ENCODE measurements around the gene TMED7.

The TMED7 gene

DNA sequence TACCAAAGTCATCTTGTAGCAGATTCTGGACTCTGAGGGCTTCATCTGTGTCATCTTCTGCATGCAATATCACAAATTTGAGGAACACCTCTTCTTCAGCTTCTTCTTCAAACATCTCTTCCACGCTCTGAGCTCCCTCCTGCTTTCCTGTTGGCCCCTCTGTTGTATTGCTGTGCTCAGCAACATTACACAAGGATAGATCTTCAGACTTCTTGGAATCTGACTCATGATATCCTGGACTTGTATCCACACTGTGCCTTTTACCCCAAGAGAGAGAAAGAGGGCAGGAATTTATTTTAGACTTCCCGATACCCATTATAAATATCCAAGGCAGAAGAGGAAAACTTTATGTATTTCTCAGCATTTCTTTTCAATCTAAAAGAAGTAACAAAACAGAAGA is 44.9 kb downstream of the TMED7 start:
- DNase-seq (ENCODE audit: low read depth), result no peak

DNA sequence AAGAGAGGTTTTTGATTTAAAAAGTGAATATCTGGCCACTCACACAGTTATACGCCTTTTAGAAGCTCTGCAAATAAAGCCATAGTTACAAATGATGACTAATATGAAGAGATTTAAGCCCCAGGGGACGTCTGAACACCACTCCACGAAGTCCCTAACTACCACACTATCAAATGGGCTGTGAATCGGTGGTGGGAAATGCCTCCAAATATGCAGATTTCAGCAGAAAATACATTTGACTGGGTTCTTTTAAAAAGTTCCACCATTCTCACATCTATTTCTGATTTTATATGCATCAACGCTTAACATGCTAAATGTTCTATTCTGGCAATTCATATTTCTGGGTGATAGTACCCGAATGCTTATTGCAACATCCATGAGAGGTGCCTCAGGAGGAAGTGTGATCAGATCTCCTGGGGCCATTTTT is 46.1 kb downstream of the TMED7 start:
- no peak for DNase-seq (ENCODE audit: low read depth)

DNA sequence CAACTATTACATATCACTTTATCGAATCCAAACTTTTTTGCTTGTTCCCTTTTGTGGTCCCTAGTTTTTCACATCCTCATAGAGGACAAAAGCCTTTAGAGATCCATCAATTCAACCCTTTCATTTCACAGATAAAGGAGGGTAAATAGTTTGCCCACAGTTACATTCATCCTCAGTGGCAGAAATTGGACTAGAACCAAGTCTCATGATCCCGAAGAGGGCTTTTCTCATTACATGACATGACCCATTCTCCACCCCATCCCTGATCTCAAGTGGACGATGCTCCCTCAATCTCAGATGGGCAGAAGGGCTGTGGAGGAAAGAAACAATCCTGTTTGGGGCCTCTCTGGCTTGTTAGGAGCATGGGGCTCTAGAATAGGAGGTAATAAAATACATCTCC is 46.6 kb downstream of the TMED7 start:
- no peak for DNase-seq (ENCODE audit: low read depth)

DNA sequence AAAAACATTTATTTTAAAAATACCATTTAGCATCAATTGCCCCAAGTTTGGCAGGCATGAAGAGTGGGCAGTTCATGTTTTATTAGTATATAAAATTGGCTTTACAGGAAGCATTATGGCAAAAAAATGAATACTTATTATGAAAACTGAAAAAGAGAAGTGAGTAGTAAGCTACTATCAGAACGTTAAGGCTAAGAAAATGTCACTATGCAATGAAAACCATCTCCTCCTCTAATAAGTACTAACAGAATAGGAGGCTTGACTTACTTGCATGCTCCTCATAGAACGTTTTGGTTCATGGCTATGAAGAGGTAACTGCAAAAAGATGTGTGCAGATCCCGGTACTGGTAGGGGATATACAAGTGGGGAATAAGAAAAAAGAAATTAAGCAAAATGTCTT is 47.2 kb downstream of the TMED7 start:
- no peak for DNase-seq (ENCODE audit: low read depth)

DNA sequence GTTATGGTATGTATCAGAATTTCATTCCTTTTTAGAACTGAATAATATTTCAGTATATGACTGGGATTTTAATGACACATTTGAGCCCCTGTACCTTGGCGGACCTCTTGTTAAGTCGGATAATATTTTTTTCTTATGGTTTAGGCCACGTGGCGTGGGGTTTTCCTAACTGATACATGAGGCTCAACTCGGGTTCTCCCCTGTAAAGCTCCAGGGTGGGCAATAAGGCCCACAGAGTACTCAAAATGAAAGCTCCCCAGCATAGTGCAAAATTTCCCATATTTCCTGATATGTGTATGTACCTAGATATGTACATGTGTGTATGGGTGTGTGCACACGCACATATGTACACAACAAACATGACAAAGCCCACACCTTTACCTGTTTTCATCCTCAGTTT is 48.1 kb downstream of the TMED7 start:
- DNase-seq (ENCODE audit: low read depth), result no peak

DNA sequence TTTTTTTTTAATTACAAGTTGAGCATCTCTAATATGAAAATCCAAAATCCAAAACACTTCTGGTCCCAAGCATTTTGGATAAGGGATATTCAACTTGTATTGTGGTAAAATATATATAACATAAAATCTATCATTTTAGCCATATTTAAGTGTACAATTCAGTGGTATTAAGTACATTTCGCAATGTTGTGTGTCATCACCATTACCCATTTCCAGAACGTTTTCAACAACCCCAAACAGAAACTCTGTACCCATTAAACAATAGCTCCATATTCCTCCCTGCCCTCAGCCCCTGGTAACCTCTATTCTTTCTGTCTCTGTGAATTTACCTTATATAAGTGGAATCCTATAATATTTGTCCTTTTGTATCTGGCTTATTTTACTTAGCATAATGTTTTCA is 48.5 kb downstream of the TMED7 start:
- no peak for DNase-seq (ENCODE audit: low read depth)

DNA sequence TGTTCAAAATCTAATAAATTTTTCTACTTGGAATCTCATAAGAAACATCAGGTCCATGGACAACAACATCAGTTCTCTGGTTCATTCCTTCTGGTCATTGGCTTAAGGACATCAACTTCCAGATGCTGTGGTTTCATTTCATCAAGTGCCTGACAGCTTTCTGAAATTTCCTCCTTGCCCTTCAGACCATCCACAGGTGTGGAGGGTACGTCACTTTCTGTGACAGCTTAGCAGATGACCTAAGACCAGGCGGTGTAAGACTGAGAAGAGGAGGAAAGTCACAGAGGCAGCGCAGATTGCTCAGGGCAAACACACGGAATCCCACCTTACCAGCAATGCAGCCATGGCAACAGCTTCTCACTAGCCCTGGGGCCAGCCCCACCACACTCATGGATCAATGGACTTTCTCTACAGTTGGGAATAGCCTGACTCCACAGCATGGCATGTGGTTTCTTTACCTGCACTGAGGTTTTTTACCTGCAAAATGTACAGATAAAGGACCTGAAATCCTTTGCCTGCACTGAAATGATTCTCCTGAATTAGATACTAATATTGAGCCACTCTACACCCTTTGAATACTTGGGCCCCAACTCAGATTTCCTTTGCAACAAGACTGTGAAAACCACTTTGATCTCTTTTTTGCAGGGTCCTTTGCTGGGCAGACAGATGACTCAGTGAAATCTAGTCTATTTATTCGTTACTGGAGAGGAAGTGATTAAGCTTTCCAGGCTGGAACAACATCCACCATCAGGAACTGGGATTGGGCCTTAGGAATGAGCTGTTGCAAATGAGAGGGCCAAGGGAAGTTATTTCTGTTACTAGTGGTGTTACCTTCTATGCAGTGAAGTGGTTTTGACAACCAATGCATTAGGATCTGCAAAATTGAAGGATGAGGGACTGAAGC is 50.4 kb downstream of the TMED7 start:
- no peak for DNase-seq (ENCODE audit: low read depth)

DNA sequence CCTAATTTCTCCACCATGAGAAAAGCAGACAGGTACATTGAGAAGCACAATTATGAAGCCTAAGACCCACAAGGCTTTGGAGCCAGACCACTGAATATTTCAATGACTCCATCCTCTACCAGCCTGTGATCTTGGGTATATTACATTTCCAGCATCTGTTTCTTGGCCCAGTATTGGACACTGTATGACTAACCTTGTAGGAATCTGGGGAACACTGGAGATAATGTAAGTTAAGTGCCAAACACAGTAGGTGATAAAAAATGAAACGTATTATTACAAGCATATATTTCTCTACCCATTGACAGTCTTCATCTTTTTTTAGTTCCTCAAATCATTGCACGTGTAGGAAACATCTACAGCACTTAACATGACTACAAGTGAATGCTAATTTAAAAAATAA is 52.7 kb downstream of the TMED7 start:
- DNase-seq (ENCODE audit: low read depth), result no peak

DNA sequence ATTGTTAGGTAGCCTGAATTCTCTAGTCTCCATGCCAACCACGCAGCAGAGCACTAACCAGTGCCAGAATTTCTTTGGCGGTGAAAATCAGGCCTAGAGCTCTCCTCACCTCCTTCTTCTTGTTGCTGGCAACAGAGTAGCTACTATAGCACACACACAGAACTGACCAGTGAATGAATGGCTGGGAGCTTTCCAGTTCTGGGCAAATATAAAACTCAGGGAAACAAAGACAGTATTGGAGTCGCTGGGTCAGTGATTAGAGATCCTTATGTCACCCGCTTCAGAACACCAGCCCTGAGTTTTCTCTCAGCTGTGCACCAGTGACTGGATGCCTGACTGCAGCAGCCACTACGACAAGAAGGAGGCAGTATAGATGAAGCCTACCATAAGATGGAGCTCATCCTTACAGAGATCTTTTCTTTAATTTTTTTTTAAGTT is 54.4 kb downstream of the TMED7 start:
- no peak for DNase-seq (ENCODE audit: low read depth)

DNA sequence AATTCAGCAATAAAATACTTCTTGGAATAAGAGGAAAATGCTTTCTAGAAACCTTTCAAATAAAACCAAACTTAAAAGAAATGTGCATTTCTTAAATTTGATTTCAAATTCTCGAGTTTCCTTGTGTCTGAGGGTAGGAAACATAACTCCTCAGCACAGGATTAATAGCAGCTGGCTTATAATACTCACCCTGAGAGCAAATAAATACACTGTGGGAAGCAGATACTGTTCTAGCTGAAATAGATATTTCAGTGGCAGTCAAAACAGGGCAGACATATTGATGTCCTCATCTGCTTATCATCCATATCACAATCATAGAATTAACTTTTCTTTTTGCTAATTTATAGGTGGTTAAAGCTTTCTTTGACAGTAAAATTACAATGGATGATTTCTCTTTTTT is 57.2 kb downstream of the TMED7 start:
- DNase-seq (ENCODE audit: low read depth), result no peak

DNA sequence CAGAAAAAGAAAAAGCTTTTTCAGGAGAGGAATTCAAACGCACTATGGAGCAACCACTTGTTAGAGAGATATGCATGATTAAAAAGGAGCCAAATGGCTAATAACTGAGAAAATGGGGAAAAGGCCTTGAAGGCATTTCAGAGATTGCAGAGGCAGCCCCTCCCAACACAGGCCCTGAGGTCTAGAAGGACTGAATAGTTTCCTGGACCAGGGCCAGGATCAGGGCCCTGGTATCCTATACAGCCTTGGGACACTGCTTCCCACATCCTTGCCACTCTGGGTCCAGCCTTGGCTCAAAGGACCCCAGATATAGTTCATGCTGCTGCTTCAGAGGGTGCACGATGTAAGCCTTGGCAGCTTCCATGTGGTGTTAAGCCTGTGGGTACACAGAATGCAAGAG is 60.6 kb downstream of the TMED7 start:
- no peak for DNase-seq (ENCODE audit: low read depth)

Data from activated T-cell treated with anti-CD3 and anti-CD28 coated beads for 48 hours (primary cell).